Epithelial cell of proximal tubule (primary cell): ENCODE data around the gene PTPDC1. TPM values are rescaled to one million over a fixed set of nuclear protein-coding genes. Genes with fewer than 3 reads are reported as not detected.

Experiments used
- DNase-seq: peaks from one replicate; pipeline ENCODE4 v3.0.0-alpha.2; 2011; ENCODE audit warnings: low read depth
- H3K4me3 ChIP-seq: 2 replicates; pipeline ENCODE4 v1.5.1; 2011; ENCODE audit warnings: low read depth, mild to moderate bottlenecking, low read length
- total RNA-seq: library from RNA; depleted of rRNA; stranded (reverse); fragments of >200 nt; gene quantifications from 2 replicates; pipeline ENCODE4 v1.2.3, GENCODE V29; 2015
- TF ChIP-seq, protein P1 (sequence below): conservative IDR thresholded peaks from 2 replicates; pipeline ENCODE4 v1.5.1; 2012; ENCODE audit warnings: low read depth, mild to moderate bottlenecking, low read length

Gene PTPDC1
- total RNA-seq, 1 donor from 2014 or later = 7.8 TPM

DNA sequence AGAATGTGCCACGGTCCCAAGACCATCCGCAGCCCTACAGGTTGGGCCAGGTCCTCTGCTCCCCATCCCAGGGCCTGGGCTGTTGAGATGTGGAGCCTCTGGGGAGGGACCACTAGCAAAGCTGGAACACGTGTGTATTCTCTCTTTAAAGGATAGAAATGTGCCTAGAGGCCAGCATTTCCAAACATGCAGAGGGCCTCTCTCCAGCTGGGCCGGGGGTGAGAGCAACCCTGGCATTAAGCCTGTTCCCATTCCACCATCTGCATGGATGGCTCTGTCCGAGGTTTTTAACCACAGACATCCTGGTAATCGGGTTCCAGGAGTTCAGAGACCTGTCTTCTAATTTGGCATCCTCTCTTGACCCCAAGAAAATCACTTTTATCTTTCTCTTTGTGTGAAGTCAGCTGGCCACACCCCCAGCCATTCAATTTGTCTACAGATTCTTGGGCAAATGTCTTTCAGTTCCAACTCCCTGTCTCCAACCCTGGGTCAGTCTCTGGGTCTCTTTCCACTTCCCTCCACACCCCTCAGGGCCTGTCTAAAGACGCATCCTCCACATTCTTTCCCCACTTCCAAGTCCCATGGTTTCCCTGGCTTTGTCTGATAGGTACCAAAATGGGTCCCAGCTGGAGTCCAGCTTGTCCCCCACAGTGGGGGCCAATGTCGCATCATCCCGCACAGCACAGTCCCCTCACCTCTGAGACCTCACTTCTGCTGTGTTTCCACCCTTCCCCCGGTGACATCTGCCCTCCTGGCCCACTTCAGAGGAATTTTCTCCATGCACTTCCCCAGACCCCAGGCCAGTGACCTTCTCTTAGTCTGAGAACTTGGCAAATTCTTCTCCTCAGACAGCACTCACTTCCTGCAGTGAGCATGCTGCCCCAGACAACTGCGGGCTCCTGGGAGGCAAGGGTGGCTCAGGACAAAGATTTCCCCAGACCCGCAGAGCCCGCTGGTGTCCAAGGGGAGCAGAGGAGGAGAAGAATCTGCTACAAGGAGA is 56.8 kb downstream of the PTPDC1 start:
- no peak overlapping the region for H3K4me3 ChIP-seq
- no peak for DNase-seq
- TF ChIP-seq, protein P1, sequence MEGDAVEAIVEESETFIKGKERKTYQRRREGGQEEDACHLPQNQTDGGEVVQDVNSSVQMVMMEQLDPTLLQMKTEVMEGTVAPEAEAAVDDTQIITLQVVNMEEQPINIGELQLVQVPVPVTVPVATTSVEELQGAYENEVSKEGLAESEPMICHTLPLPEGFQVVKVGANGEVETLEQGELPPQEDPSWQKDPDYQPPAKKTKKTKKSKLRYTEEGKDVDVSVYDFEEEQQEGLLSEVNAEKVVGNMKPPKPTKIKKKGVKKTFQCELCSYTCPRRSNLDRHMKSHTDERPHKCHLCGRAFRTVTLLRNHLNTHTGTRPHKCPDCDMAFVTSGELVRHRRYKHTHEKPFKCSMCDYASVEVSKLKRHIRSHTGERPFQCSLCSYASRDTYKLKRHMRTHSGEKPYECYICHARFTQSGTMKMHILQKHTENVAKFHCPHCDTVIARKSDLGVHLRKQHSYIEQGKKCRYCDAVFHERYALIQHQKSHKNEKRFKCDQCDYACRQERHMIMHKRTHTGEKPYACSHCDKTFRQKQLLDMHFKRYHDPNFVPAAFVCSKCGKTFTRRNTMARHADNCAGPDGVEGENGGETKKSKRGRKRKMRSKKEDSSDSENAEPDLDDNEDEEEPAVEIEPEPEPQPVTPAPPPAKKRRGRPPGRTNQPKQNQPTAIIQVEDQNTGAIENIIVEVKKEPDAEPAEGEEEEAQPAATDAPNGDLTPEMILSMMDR = no peak

DNA sequence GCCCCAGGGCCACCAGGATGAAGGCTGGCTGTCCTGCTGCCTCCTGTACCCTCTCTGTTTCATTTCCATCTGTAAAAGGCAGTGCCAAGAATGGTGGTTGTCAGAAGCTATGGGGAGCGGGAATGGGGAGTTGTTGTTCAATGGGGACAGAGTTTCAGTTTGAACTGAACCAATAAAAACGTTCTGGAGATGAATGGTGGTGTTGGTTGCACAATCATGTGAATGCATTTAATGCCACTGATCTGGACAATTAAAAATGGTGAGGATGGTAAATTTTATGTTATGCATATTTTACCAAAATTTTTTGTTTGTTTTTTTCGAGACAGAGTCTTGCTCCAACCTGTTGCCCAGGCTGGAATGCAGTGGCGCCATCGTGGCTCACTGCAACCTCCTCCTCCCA is 58.1 kb downstream of the PTPDC1 start:
- no peak for DNase-seq
- TF ChIP-seq, protein P1 = no peak
- no peak overlapping the region for H3K4me3 ChIP-seq

GRCh38 chr9:94144394-94144793 is 60.1 kb downstream of the PTPDC1 start:
- TF ChIP-seq, protein P1 = no peak
- peak; percentile 81 for DNase-seq

GRCh38 chr9:94145640-94146039 is 61.4 kb downstream of the PTPDC1 start:
- TF ChIP-seq, protein P1 = no peak
- DNase-seq = no peak
- no peak overlapping the region for H3K4me3 ChIP-seq

More at GRCh38 chr9:94144394-94144793, 60.1 kb downstream of the PTPDC1 start:
- no peak overlapping the region for H3K4me3 ChIP-seq

DNA sequence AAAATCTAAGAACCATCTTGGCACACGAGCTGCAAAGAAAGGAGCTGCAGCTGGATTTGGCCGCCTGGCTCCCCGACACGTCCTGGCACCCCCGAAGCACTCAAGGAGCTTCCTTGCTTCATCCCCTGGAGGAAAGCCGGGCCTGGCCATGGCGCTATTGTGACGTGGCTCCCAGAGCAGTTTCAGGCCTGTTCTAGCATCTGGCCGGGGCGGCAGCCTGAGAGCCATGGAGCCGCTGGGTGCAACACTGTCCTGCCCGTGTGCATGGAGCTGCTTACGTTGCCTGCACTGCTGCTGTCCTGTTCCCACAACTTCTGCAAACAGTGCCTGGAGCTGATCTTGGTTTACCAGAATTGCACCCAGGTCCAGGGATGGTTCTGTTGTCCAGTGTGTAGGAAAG is 63.5 kb downstream of the PTPDC1 start:
- no peak for DNase-seq
- TF ChIP-seq, protein P1 = no peak
- no peak overlapping the region for H3K4me3 ChIP-seq

GRCh38 chr9:94148419-94148818 is 64.2 kb downstream of the PTPDC1 start:
- TF ChIP-seq, protein P1 = no peak
- no peak for DNase-seq
- no peak overlapping the region for H3K4me3 ChIP-seq

DNA sequence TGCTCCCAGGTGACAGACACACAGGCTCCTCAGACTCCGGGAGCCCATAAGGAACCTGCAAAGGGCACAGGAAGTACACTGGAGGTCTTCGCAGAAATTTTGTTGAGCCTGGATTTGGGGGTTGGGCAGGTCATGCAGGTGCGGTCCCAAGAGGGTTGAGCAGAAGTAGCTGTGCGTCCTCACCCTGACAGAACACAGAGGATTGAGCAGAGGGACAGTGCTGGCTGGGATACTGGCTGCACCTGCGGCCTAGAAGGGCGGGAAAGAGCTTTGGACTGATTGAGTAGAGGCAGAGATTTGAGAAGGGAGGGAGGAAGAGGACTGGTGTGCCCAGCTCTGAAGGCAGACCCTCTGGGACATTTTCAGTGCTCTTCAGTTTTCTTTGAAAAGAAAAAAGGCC is 65.4 kb downstream of the PTPDC1 start:
- no peak for DNase-seq
- TF ChIP-seq, protein P1 = no peak

More for the DNA sequence above, 65.4 kb downstream of the PTPDC1 start:
- no peak overlapping the region for H3K4me3 ChIP-seq
